ENCODE results near the gene CHST8.

The CHST8 gene

GRCh38 chr19:33730858-33731607, 109.3 kb downstream of the CHST8 start:
- TF ChIP-seq, protein P1, sequence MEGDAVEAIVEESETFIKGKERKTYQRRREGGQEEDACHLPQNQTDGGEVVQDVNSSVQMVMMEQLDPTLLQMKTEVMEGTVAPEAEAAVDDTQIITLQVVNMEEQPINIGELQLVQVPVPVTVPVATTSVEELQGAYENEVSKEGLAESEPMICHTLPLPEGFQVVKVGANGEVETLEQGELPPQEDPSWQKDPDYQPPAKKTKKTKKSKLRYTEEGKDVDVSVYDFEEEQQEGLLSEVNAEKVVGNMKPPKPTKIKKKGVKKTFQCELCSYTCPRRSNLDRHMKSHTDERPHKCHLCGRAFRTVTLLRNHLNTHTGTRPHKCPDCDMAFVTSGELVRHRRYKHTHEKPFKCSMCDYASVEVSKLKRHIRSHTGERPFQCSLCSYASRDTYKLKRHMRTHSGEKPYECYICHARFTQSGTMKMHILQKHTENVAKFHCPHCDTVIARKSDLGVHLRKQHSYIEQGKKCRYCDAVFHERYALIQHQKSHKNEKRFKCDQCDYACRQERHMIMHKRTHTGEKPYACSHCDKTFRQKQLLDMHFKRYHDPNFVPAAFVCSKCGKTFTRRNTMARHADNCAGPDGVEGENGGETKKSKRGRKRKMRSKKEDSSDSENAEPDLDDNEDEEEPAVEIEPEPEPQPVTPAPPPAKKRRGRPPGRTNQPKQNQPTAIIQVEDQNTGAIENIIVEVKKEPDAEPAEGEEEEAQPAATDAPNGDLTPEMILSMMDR (conservative IDR thresholded peaks at IDR 0.05; ENCODE audit: low read depth, low read length), result no peak
- no peak overlapping the region for H3K4me3 ChIP-seq (ENCODE audit: low read depth, low read length)
- no peak for DNase-seq (ENCODE audit: low read depth)

DNA sequence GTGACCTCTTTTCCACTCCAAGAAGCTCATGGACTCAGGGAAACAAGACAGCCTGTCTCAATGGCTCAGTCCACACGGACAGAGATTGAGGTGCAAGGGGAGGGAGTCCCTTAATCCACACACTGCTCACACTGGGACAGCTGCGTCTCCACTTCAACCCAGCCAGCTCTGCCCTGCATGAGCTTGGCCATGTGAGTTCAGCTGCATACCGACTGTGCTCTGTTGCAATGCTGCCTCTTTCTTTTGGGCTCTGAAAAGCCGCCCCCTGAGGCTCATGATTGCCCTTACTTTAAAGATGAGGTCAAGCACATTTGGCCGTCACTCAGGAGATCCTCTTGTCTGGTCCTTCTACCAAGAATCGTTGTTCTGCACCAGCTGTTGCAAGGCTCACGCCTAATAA, 110.1 kb downstream of the CHST8 start:
- no peak for DNase-seq (ENCODE audit: low read depth)
- no peak overlapping the region for H3K4me3 ChIP-seq (ENCODE audit: low read depth, low read length)
- TF ChIP-seq, protein P1 (conservative IDR thresholded peaks at IDR 0.05; ENCODE audit: low read depth, low read length), result no peak

GRCh38 chr19:33734913-33735312, 113.2 kb downstream of the CHST8 start:
- TF ChIP-seq, protein P1 (conservative IDR thresholded peaks at IDR 0.05; ENCODE audit: low read depth, low read length), result no peak
- DNase-seq (ENCODE audit: low read depth), result no peak
- H3K4me3 ChIP-seq (ENCODE audit: low read depth, low read length), result no peak overlapping the region

DNA sequence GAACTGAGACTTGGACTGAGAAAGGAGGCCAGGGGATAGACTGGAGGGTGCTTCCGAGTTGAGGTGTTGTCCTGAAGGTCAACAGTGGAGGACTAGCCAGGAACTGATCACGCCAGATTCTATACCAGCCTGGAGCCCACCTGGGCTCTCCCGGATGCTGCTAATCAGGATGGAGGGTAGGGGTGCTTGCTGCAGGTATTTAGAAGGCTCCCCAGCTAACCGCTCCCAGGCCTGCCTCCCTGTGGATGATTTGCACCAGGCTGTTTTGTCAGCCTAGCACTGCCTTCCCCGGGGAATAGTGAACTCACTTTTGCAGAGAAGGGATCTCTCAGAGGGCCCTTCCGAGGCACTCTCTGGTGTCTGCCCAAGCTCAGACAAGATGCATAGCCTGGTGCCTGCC, 114.4 kb downstream of the CHST8 start:
- TF ChIP-seq, protein P1 (conservative IDR thresholded peaks at IDR 0.05; ENCODE audit: low read depth, low read length), result no peak
- no peak for DNase-seq (ENCODE audit: low read depth)
- no peak overlapping the region for H3K4me3 ChIP-seq (ENCODE audit: low read depth, low read length)

DNA sequence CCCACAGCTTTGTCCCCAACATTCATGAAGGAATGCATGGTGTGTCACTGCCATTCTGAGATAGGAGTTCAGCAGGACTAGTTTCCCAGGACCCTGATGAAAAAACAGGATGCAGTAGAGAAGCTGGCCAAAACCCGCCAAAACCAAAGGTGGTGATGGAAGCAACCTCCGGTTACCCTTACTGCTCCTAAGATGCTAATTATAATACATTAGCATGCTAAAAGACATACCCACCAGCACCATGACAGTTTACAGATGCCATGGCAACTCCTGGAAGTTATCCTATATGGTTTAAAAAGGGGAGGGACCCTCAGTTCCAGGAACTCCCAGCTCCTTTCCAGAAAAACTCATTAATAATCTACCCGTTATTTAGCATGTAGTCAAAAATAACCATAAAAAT, 115.0 kb downstream of the CHST8 start:
- DNase-seq (ENCODE audit: low read depth), result no peak
- H3K4me3 ChIP-seq (ENCODE audit: low read depth, low read length), result no peak overlapping the region
- TF ChIP-seq, protein P1 (conservative IDR thresholded peaks at IDR 0.05; ENCODE audit: low read depth, low read length), result no peak

DNA sequence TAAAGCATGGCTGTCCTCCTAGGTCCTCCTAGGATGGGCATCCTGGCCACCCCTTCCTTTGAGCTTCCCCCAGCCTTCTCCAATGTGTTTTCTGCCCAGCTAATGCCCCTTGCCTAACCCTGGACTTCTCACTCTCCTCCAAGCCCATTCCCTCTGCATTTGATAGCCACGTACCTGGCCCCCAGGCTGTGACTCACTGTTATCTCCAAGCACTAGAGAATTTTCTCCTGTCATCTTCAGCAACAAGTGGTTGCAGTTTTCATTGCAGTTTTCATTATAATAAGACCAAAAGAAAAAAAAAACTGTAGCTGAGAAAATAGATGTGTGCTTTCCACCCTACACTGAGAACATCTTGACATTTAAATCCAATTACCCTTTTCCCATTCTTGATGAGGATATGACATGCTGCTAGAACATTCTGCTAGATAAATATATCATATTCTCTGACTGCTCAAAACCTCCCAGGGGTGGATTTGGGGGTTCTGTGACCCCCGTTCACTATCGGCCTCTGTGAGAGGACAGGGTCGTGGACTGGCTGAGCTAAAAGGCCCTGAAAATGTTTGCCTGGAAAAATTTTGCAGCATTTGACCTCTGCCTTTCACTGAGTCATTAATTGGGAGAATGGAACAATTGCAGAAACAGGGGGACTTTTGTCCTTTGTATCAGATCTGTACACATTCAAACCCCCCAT, 116.1 kb downstream of the CHST8 start:
- no peak overlapping the region for H3K4me3 ChIP-seq (ENCODE audit: low read depth, low read length)
- TF ChIP-seq, protein P1 (conservative IDR thresholded peaks at IDR 0.05; ENCODE audit: low read depth, low read length), result no peak
- no peak for DNase-seq (ENCODE audit: low read depth)
